HG03575 (cell line): ENCODE results near the gene CYP20A1.
"Not testable (repeated sequence)": the region's sequence is repeated elsewhere in the genome, so short reads cannot be mapped to it uniquely, and the experiment has no call there.

ENCODE experiments used
- ATAC-seq: cut with Tn5 transposase; IDR thresholded peaks from one replicate; pipeline ENCODE4 v1.9.1; 2021; ENCODE audit not compliant: unreplicated experiment, insufficient number of reproducible peaks, low FRiP score; ENCODE audit errors: extremely low read depth

CYP20A1 gene

GRCh38 chr2:203238704-203239526, at the start of gene CYP20A1:
Gene CYP20A1, plus strand, starts transcription at chr2:203239018. Its CDS starts 45 bp downstream, at chr2:203239063.
- ATAC-seq = peak; percentile 46

GRCh38 chr2:203190547-203190946, 48.3 kb upstream of the CYP20A1 start:
- not testable (repeated sequence) for ATAC-seq

GRCh38 chr2:203191026-203191425, 47.8 kb upstream of the CYP20A1 start:
- not testable (repeated sequence) for ATAC-seq

- no peak for ATAC-seq
Measured at GRCh38 chr2:203191961-203192360, 46.9 kb upstream of the CYP20A1 start.

- no peak for ATAC-seq
Measured at GRCh38 chr2:203195331-203196036, 43.3 kb upstream of the CYP20A1 start.

- ATAC-seq = no peak
Measured at GRCh38 chr2:203200866-203201265, 38.0 kb upstream of the CYP20A1 start.

GRCh38 chr2:203201426-203201825, 37.4 kb upstream of the CYP20A1 start:
- ATAC-seq = no peak

GRCh38 chr2:203209538-203209937, 29.3 kb upstream of the CYP20A1 start:
- ATAC-seq = no peak

GRCh38 chr2:203225423-203226039, 13.3 kb upstream of the CYP20A1 start:
- ATAC-seq = no peak

- ATAC-seq = not testable (repeated sequence)
Measured at GRCh38 chr2:203229674-203230073, 9.1 kb upstream of the CYP20A1 start.

- no peak for ATAC-seq
Measured at GRCh38 chr2:203237346-203238238, 1.2 kb upstream of the CYP20A1 start.

- no peak for ATAC-seq
Measured at GRCh38 chr2:203238292-203238703, 520 bp upstream of the CYP20A1 start.

GRCh38 chr2:203240491-203240890, 1.7 kb downstream of the CYP20A1 start:
- ATAC-seq = no peak

GRCh38 chr2:203242518-203242917, 3.7 kb downstream of the CYP20A1 start:
- ATAC-seq = no peak

GRCh38 chr2:203246646-203247045, 7.8 kb downstream of the CYP20A1 start:
- no peak for ATAC-seq

GRCh38 chr2:203252818-203253217, 14.0 kb downstream of the CYP20A1 start:
- no peak for ATAC-seq

- ATAC-seq = not testable (repeated sequence)
Measured at GRCh38 chr2:203253422-203254095, 14.7 kb downstream of the CYP20A1 start.
